Left colon (tissue), 2 donors: ENCODE results near the gene AKAP6. TPM values are rescaled to one million over a fixed set of nuclear protein-coding genes. Genes with fewer than 3 reads are reported as not detected.
A peak's percentile ranks its signal among the peaks of the same experiment; 100 is the strongest.
"Not testable (repeated sequence)": the region's sequence is repeated elsewhere in the genome, so short reads cannot be mapped to it uniquely, and the experiment has no call there.

ENCODE experiments used
- ATAC-seq: fragments of 200-7000 bp; cut with Tn5 transposase; one replicate; pipeline ENCODE4 v1.9.1; 2020; ENCODE audit warnings: mild to moderate bottlenecking, moderate library complexity
- DNase-seq, 2 donors: peaks; one replicate each; pipeline ENCODE4 v3.0.0-alpha.2; 2020
- intact Hi-C, 2 donors: fragments of 100-400 bp; cut with DNase I in 1 of 2; cut with micrococcal nuclease in 1 of 2; formaldehyde crosslinking; loops; one replicate each; pipeline versions ENCODE4 v1.11.2 to v1.14.0; 2022; cut with DNase I, micrococcal nuclease
- total RNA-seq, 2 donors: library from RNA; stranded (reverse); fragmentation: NEBNext Ultra II Directional; extraction: Animal tissue kit (Norgen Biotek cat#: 25700); gene quantifications; one replicate each; pipeline ENCODE4 v1.2.1, GENCODE V29; 2021
- donor health status: DM: no; HTN: no; CAD: no.
- donor health status: DM: yes; HTN: yes; CAD: no.

AKAP6 gene
- total RNA-seq, 2 donors from 2014 or later: 3.4 to 7.6 TPM

- DNase-seq: no peak
- ATAC-seq: no peak
- intact Hi-C loops: loop anchor here in 1 of 2 donors (5.0 kb wide), 1 partner anchor 1215 kb away; no protein-coding TSS in a partner anchor
Measured at GRCh38 chr14:32576977-32577376, 247.9 kb downstream of the AKAP6 start.

DNA sequence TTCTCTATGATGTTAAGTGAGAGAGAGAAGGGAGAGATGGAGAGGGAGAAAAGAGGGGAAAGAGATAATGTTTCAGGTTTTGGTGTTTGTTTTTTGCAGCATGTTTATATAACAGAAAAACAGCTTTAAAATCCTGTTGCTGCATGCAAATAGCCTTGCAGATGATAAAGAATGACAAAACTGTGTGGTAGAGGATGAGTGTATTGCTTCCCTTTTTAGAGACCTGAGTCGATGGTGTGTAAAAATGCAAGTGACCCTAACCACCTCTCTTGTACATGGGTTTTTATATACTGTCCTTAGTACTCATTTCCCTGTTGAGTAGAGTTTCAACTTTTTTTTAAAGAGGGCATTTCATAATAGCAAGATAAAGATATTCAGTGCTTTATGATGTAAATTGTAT is 249.1 kb downstream of the AKAP6 start:
- DNase-seq (no peak), ATAC-seq (no peak)
- intact Hi-C loops: loop anchor here in 1 of 2 donors (5.0 kb wide), 1 partner anchor 1214 kb away; no protein-coding TSS in a partner anchor

GRCh38 chr14:32583427-32583826 is 254.3 kb downstream of the AKAP6 start:
- ATAC-seq, DNase-seq, intact Hi-C loops: not testable (repeated sequence)

- DNase-seq (no peak), ATAC-seq (no peak)
- intact Hi-C loops: no loop called here
Measured at GRCh38 chr14:32584079-32584478, 255.0 kb downstream of the AKAP6 start.

GRCh38 chr14:32587461-32587860 is 258.4 kb downstream of the AKAP6 start:
- no peak for DNase-seq

GRCh38 chr14:32588448-32589320 is 259.6 kb downstream of the AKAP6 start:
- ATAC-seq: peak; percentile 66
- no peak for DNase-seq
- intact Hi-C loops: no loop called here

More at GRCh38 chr14:32587461-32587860, 258.4 kb downstream of the AKAP6 start:
- intact Hi-C loops: no loop called here
- no peak for ATAC-seq

DNA sequence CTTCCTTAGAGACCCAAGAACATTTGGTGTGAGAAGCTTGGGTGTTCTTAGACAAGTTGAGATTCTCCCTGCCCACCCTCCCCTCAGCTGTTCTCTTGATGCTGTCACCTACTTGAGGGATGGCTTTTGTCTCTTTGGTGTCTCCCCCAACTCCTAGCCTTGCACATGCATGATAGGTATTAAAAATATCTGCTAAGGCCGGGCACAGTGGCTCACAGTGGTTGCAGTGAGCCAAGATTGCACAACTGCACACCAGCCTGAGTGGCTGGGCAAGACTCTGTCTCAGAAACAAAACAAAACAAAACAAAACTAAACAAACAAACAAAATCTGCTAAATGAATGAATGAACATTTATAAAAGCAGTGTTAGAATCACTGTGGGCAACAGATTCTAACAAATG is 261.1 kb downstream of the AKAP6 start:
- ATAC-seq (no peak), DNase-seq (no peak)
- intact Hi-C loops: no loop called here

- DNase-seq: no peak
- no peak for ATAC-seq
- intact Hi-C loops: no loop called here
Measured at GRCh38 chr14:32593290-32593942, 264.3 kb downstream of the AKAP6 start.

DNA sequence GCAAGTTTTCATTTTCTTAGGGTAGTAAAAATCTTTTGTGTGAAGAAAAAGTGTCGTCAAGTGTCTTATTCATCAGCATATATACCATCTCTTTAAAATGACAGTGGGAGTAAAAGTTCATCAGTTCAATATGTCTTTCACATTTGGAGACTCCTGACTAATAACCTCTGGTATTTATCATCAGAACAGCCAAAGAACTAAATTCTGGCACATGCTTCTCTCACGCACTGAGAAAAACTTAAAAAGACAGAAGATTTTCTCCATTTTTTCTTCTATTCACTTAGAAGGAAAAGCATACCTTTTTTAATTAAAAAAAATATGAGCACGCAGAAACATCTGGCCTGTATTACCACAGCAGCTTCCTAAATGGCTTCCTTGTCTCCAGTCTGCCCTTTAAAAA is 265.7 kb downstream of the AKAP6 start:
- intact Hi-C loops: no loop called here
- DNase-seq (no peak), ATAC-seq (no peak)

GRCh38 chr14:32595497-32595896 is 266.4 kb downstream of the AKAP6 start:
- intact Hi-C loops: no loop called here
- DNase-seq (no peak), ATAC-seq (no peak)

DNA sequence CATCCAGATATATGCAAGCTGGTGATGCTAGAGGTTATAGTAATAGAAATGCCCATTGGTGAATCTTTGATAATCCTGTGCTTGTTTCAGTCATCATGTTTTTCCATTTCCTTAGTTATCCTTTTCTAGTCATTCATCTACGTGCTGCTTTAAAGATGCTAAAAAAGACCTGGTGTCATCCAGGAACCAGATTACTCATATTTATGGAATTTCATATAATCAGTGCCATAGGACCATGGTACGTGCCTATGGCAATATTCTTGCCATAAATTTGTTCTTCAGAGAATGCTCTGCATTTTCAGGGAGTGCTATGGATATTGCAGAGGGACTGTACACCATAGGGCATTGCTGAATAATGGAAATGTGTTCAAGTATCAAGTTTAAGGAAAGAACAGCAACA is 267.3 kb downstream of the AKAP6 start:
- no peak for DNase-seq
- intact Hi-C loops: no loop called here
- ATAC-seq: no peak

DNA sequence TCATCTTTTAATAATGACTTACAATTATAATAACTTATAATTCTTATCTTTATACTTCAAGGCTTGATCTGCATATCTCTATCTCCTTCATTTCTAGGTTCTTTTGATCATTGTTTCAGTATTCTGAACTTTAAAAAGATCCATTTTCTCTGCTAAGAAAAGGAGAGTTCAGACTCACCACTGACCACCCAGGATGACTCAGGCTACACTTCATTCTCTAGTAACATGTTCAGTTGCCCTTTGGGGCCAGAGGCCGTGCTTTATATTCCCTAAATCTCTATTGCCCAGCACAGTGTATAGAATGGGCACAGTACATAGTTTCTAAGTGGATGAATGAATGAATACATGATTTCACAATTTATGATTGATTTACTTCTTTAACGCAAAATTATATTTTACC is 268.7 kb downstream of the AKAP6 start:
- DNase-seq: no peak
- ATAC-seq: no peak
- intact Hi-C loops: no loop called here

DNA sequence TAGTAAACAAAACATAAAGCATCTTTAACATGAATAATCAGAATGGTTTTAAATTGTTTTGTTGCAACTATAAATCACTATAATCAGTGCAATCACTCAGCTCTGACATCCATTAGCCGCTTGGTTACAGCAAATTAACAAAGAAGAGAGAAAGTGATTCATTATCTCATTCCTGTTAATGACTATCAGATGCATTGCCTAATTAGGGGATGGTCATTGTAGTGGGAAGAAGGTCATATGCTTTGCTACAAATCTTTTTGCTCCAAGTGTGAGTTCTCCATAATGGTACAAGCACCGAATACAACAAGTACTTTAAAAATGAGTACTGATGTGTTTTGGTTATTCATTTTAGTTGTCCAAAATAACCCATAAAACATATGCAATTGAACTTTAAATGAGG is 272.0 kb downstream of the AKAP6 start:
- no peak for DNase-seq
- ATAC-seq: no peak
- intact Hi-C loops: no loop called here

GRCh38 chr14:32601906-32602305 is 272.8 kb downstream of the AKAP6 start:
- intact Hi-C loops: no loop called here
- DNase-seq (no peak), ATAC-seq (no peak)

- intact Hi-C loops: no loop called here
- DNase-seq (no peak), ATAC-seq (no peak)
Measured at GRCh38 chr14:32602699-32603098, 273.6 kb downstream of the AKAP6 start.

- no peak for ATAC-seq
- intact Hi-C loops: no loop called here
- DNase-seq: no peak
Measured at GRCh38 chr14:32603992-32604565, 275.0 kb downstream of the AKAP6 start.

DNA sequence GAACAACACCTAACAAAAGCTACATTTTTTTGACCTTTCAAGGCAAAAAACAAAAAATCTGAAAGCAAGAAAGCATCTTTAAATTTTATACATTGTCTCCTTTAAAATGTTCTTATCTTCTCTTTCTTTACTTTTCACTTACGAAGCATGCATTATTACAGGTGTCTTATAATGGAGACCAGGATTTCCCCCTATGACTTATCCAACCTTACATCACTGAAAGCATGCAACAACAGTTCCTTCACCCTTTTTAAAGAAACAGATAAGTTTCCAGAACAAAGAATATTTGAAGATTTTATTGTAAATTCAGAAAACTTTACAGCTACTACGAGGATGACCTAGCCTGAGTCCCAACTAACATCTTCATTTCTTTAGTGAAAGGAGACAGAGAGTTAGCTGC is 277.2 kb downstream of the AKAP6 start:
- no peak for ATAC-seq
- no peak for DNase-seq

DNA sequence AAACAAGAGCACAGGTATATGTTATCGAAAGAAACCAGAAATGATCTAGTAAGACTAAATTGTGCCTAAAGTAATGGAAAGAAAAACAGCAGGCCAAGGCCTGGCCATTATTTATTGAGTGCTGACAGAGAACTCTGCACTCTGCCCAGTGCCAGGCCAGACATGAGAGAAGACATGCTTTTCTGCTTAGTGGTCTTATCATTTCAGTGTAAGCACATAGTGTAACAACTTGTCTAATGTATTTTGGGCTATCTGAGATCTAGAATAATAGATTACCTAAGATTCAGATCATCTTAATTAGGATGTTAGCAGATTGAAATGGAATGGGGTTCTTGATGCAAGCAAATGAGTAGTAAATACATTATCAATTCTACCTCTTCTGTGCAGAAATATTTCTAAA is 278.3 kb downstream of the AKAP6 start:
- intact Hi-C loops: no loop called here
- ATAC-seq (no peak), DNase-seq (no peak)

More for the DNA sequence above, 277.2 kb downstream of the AKAP6 start:
- intact Hi-C loops: no loop called here

DNA sequence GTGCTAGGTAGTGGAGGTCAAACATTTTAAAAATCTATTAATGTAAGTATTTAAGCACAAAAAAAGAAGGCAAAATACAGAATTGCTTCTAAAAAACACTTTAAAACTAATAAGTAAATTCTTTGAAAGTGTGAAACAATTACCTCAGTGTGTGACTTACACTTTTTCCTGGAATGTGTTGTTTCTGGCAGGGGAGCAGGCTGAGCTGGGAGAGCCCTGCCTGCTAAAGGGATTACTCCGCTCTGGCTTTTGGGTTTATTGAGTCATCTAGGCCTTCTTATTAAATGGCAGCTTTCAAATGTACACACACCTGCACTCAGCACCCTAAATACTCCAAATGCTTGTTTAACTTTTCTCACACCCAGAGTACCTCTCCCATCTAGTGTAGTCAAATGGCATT is 279.8 kb downstream of the AKAP6 start:
- intact Hi-C loops: no loop called here
- DNase-seq (no peak), ATAC-seq (no peak)

DNA sequence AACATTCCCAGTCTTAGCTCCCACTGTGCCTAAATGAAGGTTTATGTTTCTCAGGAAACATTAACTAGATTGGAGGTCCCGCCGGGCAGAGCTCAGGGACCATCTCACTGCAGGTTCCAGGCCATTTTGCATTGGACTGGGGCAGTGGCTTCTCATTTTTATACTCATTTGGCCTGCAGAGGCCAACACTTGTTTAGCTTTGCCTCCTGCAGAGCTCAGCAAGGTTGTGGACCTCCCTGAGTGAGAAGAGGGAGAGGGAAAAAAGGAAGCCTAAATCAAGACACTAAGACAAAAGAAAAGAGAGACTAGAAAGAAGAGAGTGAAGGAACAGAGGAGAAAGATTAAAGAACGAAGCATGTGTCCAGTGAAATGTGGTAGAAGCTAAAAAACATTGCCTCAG is 280.3 kb downstream of the AKAP6 start:
- intact Hi-C loops: no loop called here
- no peak for ATAC-seq
- no peak for DNase-seq
